GM13977 (cell line): ENCODE data around the gene TTLL6.

Experiments used
- DNase-seq: peaks from one replicate; pipeline ENCODE4 v3.0.0; 2012; ENCODE audit warnings: low spot score
- CTCF ChIP-seq: IDR thresholded peaks from 2 replicates; pipeline ENCODE4 v1.5.1; 2012; ENCODE audit warnings: mild to moderate bottlenecking, control low read depth; ENCODE audit not compliant: insufficient read depth; ENCODE audit errors: extremely low read depth, missing control alignments
- in situ Hi-C: fragments of 300-500 bp; cut with MboI; formaldehyde crosslinking; loops from one replicate; pipeline ENCODE4 v1.12.0; 2022; ENCODE audit warnings: low sequenced_read_pairs, low pct_unique_long_range_greater_than_20kb, mixed read lengths, inconsistent platforms; ENCODE audit not compliant: unreplicated experiment

The TTLL6 gene

GRCh38 chr17:48733632-48734328, 83.2 kb downstream of the TTLL6 start:
- DNase-seq, result no peak
- TF ChIP-seq CTCF, result no peak
- in situ Hi-C loops, result no loop called here

- TF ChIP-seq CTCF, result no peak
- in situ Hi-C loops, result no loop called here
- DNase-seq, result no peak
These were observed 84.1 kb downstream of the TTLL6 start for GRCh38 chr17:48732688-48733629.

- in situ Hi-C loops, result no loop called here
These were observed 85.7 kb downstream of the TTLL6 start for GRCh38 chr17:48731355-48731754.

GRCh38 chr17:48730240-48730550, 86.8 kb downstream of the TTLL6 start:
- no peak for TF ChIP-seq CTCF
- in situ Hi-C loops, result no loop called here

More at GRCh38 chr17:48731355-48731754, 85.7 kb downstream of the TTLL6 start:
- DNase-seq, result no peak
- no peak for TF ChIP-seq CTCF

GRCh38 chr17:48729335-48730239, 87.4 kb downstream of the TTLL6 start:
- no peak for DNase-seq
- TF ChIP-seq CTCF, result no peak
- in situ Hi-C loops, result loop anchor here (10.0 kb wide), 1 partner anchor 115 kb away; the partner anchor contains the start of genes HOXB7 and HOXB8

More at GRCh38 chr17:48730240-48730550, 86.8 kb downstream of the TTLL6 start:
- no peak for DNase-seq
